ENCODE data around the gene UNC5C. TPM values are rescaled to one million over a fixed set of nuclear protein-coding genes. Genes with fewer than 3 reads are reported as not detected.

UNC5C gene
- total RNA-seq, 2 donors from 2014 or later, result 5.3 to 10.0 TPM

- DNase-seq (ENCODE audit: low spot score), result no peak
- Histone ChIP-seq H3K27ac (no peak overlapping the region), H3K9me3 (no peaks in the 10 kb centered on the region), H3K36me3 (no peaks in the 10 kb centered on the region), H3K4me1 (ENCODE audit: control insufficient read depth in 1 of 2, low read depth in 2 of 2) (no peaks in the 10 kb centered on the region), H3K4me3 (no peak overlapping the region), H3K27me3 (replicated peaks; ENCODE audit: insufficient read depth) (no peaks in the 10 kb centered on the region)
- ATAC-seq (ENCODE audit: insufficient number of reproducible peaks, low FRiP score, low read depth), result no peak
- TF ChIP-seq CTCF (IDR thresholded peaks at IDR 0.05), result no peak
These were observed 41.8 kb upstream of the UNC5C start for GRCh38 chr4:95590615-95591014.

GRCh38 chr4:95585016-95585695 is 36.4 kb upstream of the UNC5C start:
- Histone ChIP-seq H3K9me3 (no peaks in the 10 kb centered on the region), H3K36me3 (no peaks in the 10 kb centered on the region), H3K27me3 (replicated peaks; ENCODE audit: insufficient read depth) (no peaks in the 10 kb centered on the region), H3K4me3 (no peak overlapping the region), H3K27ac (no peak overlapping the region), H3K4me1 (ENCODE audit: control insufficient read depth in 1 of 2, low read depth in 2 of 2) (no peaks in the 10 kb centered on the region)
- no peak for TF ChIP-seq CTCF (IDR thresholded peaks at IDR 0.05)
- ATAC-seq (ENCODE audit: insufficient number of reproducible peaks, low FRiP score, low read depth) (no peak), DNase-seq (ENCODE audit: low spot score) (no peak)

- H3K4me1 ChIP-seq (ENCODE audit: control insufficient read depth in 1 of 2, low read depth in 2 of 2), result no peaks in the 10 kb centered on the region
These were observed 31.5 kb upstream of the UNC5C start for GRCh38 chr4:95580226-95580625.

GRCh38 chr4:95572304-95572991 is 23.7 kb upstream of the UNC5C start:
- Histone ChIP-seq H3K4me3 (no peak overlapping the region), H3K27me3 (replicated peaks; ENCODE audit: insufficient read depth) (no peaks in the 10 kb centered on the region), H3K9me3 (peaks cover 5% of the 10 kb centered on the region), H3K36me3 (no peaks in the 10 kb centered on the region), H3K4me1 (ENCODE audit: control insufficient read depth in 1 of 2, low read depth in 2 of 2) (no peaks in the 10 kb centered on the region), H3K27ac (no peak overlapping the region)
- ATAC-seq (ENCODE audit: insufficient number of reproducible peaks, low FRiP score, low read depth) (no peak), DNase-seq (ENCODE audit: low spot score) (no peak)
- TF ChIP-seq CTCF (IDR thresholded peaks at IDR 0.05), result no peak

More at GRCh38 chr4:95580226-95580625, 31.5 kb upstream of the UNC5C start:
- Histone ChIP-seq H3K27ac (no peak overlapping the region), H3K27me3 (replicated peaks; ENCODE audit: insufficient read depth) (no peaks in the 10 kb centered on the region), H3K4me3 (no peak overlapping the region), H3K36me3 (no peaks in the 10 kb centered on the region), H3K9me3 (peaks cover 10% of the 10 kb centered on the region)
- DNase-seq (ENCODE audit: low spot score), result no peak
- ATAC-seq (ENCODE audit: insufficient number of reproducible peaks, low FRiP score, low read depth), result no peak
- TF ChIP-seq CTCF (IDR thresholded peaks at IDR 0.05), result no peak

GRCh38 chr4:95571577-95571976 is 22.8 kb upstream of the UNC5C start:
- ATAC-seq (ENCODE audit: insufficient number of reproducible peaks, low FRiP score, low read depth) (no peak), DNase-seq (ENCODE audit: low spot score) (no peak)
- H3K4me1 ChIP-seq (ENCODE audit: control insufficient read depth in 1 of 2, low read depth in 2 of 2), result no peaks in the 10 kb centered on the region
- H3K36me3 ChIP-seq, result no peaks in the 10 kb centered on the region
- H3K9me3 ChIP-seq, result peaks cover 5% of the 10 kb centered on the region
- no peak for TF ChIP-seq CTCF (IDR thresholded peaks at IDR 0.05)
- H3K27me3 ChIP-seq (replicated peaks; ENCODE audit: insufficient read depth), result no peaks in the 10 kb centered on the region
- H3K27ac ChIP-seq, result no peak overlapping the region
- no peak overlapping the region for H3K4me3 ChIP-seq

Measured in thoracic aorta (tissue), 2 donors.